Midbrain (tissue), 1 donor: ENCODE measurements around the gene MCCC2.
"Not testable (repeated sequence)": the region's sequence is repeated elsewhere in the genome, so short reads cannot be mapped to it uniquely, and the experiment has no call there.

Source experiments
- DNase-seq: peaks from one replicate; lab custom pipeline; 2025; lab: John Stamatoyannopoulos, UW

The MCCC2 gene

DNA sequence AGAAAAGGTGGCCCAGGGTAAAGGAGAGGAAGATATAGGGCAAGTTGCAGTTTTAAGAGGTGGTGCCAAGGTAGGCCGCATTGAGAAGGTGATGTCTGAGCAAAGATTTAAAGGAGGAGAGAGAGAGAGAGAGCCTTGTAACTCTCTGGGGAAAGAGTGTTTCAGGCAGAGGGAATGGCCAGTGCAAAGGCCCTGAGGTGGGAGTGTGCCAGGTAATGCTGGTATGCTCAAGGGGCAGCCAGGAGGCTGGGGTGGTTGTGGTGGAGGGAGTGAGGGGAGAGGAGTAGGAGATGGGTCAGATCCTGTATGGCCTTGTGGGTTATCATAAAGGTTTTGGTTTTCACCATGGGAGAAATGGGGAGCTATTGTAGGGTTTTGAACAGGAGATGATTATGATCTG lies 9.9 kb downstream of the MCCC2 start:
- no peak for DNase-seq

GRCh38 chr5:71600783-71601182 lies 13.6 kb downstream of the MCCC2 start:
- DNase-seq = no peak

DNA sequence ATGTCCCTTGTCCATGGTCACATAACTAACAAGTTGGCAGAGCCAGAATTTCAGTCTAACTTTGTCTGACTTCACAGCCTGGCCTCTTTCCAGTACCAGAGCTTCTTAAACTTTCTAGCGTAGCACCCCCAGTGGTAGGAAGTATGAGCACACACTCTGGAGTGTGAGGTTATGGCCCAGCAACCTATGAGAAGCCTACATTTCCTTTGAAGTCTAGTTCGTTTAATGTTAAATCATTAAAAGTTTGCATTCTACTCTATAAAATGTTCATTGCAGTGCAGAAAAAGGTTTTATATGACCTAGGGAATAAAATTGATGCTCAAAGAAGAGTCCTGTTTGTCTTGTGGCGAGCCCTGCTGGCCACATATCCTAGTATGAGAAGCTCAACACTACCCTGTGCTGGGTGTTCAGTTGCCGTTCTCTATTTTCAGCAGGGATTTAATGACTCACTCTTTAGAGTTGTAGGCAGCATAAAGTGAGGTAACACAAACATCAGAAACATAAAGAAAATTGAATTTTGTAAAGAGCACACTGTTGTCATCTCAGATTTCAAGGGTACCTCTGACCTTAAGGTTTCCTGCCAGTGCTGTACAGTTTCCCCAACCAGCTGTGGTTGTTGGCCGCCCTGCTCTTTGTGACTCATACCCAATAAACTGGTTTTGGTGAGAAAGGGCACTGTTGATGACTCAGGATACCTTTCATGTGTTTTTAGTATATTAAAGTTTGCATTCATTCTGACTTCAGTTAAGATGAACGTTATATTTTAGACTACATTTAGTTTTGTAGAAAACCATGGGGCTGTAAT lies 14.3 kb downstream of the MCCC2 start:
- peak; percentile 30 for DNase-seq

DNA sequence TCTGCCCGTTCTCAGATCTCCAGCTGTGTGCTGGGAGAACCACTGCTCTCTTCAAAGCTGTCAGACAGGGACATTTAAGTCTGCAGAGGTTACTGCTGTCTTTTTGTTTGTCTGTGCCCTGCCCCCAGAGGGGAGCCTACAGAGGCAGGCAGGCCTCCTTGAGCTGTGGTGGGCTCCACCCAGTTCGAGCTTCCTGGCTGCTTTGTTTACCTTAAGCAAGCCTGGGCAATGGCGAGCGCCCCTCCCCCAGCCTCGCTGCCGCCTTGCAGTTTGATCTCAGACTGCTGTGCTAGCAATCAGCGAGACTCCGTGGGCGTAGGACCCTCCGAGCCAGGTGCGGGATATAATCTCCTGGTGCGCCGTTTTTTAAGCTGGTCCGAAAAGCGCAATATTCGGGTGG lies 22.8 kb downstream of the MCCC2 start:
- not testable (repeated sequence) for DNase-seq

- no peak for DNase-seq
Observed at GRCh38 chr5:71615809-71616208, 28.7 kb downstream of the MCCC2 start.

- no peak for DNase-seq
Observed at GRCh38 chr5:71620630-71621029, 33.5 kb downstream of the MCCC2 start.

GRCh38 chr5:71621268-71621667 lies 34.1 kb downstream of the MCCC2 start:
- no peak for DNase-seq

- no peak for DNase-seq
Observed at GRCh38 chr5:71621741-71622140, 34.6 kb downstream of the MCCC2 start.

DNA sequence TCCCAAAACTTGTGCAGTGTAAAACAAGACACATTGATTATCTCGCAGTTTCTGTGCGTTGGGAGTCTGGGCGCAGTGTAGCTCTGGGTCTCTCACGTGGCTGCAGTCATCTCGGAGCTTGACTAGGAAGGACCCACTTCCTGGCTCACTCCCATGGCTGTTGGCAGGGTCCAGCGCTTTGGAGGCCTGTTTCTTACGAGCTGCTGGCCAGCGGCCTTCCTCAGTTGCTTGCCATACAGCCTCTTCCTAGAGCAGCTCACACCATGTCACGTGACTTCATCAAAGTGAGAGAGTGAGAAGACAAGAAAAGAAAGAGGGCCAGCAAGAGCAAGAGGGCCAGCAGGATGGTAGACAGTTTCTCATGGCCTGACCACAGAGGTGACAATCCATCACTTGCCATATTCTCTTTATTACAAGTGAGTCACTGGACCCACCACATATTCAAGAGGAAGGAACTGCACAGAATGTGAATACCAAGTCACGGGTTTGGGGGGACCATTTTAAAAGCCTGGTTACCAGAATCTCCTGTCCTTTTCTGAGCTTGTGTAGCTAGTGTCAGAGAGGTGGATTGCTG lies 36.2 kb downstream of the MCCC2 start:
- no peak for DNase-seq

GRCh38 chr5:71629950-71630349 lies 42.8 kb downstream of the MCCC2 start:
- DNase-seq = no peak

- no peak for DNase-seq
Observed at GRCh38 chr5:71631070-71631469, 43.9 kb downstream of the MCCC2 start.

DNA sequence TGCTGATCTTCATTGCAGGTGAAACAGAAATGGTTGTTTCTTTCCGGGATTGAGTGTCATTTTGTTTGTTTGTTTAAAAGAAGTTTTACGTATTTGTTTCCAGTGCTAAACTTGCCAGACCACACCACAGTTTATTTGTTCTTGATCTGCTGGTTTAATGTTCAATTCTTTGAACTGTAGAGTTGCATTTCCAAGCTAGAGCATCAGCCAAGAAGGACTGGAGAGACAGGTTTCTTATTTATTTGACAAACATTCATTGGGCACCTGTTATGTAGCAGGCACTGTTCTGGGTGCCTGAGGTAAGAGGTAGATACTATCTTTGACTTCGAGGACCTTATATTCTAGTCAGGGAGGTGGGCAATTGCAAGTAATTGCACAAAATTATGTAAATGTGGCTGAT lies 45.0 kb downstream of the MCCC2 start:
- DNase-seq = no peak

DNA sequence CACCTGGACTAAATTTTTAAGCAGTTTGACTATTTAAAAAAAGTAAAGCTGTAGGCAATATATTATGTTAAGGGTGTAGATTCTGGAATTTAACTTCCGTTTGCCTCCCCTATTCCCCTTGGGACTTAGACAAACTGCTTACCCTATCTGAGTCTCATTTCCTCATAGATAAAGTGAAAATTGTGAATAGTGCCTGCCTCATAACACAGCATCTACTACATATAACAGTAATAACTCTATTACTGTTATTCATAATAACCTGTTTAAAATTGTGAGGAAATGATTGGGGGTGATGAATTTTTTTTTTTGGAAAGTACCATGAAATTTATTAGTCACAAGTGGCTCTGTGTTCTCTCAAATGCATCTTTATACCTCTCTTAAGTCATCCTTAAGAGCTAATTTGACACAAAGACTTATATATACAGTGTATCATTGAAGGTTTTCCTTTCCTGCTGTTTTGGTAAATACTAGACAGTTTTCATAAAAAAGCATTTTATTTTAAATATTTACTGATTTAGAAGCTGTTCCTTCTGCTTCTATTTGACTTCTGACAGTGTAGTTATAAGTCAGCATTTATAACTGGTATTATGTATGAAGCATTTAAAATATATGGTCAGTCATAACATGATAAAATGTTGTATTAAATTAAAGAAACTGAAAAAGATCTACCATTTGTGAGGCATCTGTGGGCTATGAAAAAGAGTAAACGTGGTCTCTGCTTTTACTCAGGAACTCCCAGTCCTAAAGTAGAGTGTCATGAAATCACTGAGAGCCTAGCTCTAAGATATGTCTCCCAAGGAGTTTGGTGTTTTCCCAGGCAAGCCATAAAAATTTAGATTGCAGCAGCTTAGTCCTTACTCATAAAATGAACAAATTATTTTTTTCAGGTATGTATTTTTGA lies 46.4 kb downstream of the MCCC2 start:
- DNase-seq = no peak

GRCh38 chr5:71637133-71637532 lies 50.0 kb downstream of the MCCC2 start:
- no peak for DNase-seq

GRCh38 chr5:71640408-71640807 lies 53.3 kb downstream of the MCCC2 start:
- DNase-seq = no peak

- DNase-seq = no peak
Observed at GRCh38 chr5:71645030-71645429, 57.9 kb downstream of the MCCC2 start.

DNA sequence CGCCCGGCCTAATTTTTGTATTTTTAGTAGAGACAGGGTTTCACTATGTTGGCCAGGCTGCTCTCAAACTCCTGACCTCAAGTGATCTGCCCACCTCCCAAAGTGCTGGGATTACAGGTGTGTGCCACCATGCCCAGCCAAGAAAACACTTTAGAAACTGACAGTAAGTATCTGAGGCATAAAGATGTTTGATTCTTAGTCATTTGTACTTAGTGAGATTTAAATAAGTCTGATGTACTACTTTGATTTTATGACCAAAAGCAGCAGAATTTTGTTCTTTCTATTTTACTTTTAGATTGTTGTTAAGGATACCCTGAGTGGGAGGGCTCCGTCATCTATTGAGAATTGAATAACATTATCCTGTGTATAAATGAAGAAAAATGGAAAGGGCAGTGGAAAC lies 63.8 kb downstream of the MCCC2 start:
- DNase-seq = not testable (repeated sequence)

DNA sequence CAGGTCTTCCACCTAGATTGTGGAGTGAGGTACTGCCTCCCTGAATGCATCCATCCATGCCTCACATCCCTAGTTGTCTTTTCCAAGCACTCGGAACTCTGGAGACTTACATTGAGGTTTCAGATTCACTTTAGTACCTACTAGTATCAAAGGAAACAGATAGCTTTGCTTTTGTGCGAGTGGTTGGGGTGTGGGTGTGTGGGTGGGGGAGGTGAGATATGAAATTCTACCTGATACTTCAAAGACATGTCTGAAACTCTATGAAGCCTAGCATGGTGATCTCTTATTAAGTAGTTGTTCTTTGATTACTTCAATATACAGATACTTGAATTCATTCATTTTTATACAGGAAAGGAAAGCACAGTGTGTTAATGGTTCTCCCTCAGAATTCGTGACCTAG lies 64.4 kb downstream of the MCCC2 start:
- DNase-seq = no peak

GRCh38 chr5:71652349-71652748 lies 65.2 kb downstream of the MCCC2 start:
- DNase-seq = no peak

GRCh38 chr5:71652803-71653543 lies 65.8 kb downstream of the MCCC2 start:
- no peak for DNase-seq

DNA sequence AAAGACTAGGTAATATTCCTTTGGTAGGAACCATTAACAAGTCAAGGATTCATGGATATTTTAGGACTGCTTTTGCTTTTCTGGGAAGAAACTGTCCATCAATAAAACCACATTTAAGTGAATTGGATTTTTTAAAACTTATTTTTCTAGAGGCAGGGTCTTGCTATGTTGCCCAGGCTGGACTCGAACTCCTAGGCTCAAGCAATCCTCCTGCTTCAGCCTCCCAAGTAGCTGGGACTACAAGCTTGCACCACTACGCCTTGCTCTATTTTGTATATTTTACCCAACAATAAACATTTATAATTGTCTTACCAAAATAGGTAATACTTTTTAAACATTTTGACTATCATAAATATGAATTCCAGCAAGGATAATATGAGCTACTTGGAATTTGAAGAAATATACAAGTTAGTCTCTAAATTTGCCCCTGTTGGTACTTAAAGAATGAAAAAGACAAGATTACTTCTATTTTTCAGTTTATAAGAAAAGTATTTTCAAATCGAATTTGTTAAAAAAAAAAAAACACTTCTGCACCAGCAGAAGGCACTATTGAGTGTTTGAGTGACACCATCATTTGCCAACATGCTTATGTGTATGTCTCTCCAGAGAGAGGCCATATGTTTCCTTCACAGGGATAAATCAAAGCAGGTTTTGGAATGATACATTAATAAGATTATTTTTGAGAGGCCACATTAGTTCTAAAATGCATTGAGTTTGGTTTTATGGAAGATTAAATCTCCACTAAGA lies 71.9 kb downstream of the MCCC2 start:
- no peak for DNase-seq
